ENCODE measurements around the gene SH3TC2.

- no peak for TF ChIP-seq CTCF (IDR thresholded peaks at IDR 0.05)
- no peak for TF ChIP-seq POLR2A (IDR thresholded peaks at IDR 0.05)
- no peak for TF ChIP-seq POLR2AphosphoS5 (IDR thresholded peaks at IDR 0.05)
Observed at GRCh38 chr5:149027636-149028035, 35.2 kb downstream of the SH3TC2 start.

All from breast epithelium (tissue), 3 donors.